ENCODE results near the gene CNTRL.
"Not testable (repeated sequence)": the region's sequence is repeated elsewhere in the genome, so short reads cannot be mapped to it uniquely, and the experiment has no call there.

The CNTRL gene, protein sequence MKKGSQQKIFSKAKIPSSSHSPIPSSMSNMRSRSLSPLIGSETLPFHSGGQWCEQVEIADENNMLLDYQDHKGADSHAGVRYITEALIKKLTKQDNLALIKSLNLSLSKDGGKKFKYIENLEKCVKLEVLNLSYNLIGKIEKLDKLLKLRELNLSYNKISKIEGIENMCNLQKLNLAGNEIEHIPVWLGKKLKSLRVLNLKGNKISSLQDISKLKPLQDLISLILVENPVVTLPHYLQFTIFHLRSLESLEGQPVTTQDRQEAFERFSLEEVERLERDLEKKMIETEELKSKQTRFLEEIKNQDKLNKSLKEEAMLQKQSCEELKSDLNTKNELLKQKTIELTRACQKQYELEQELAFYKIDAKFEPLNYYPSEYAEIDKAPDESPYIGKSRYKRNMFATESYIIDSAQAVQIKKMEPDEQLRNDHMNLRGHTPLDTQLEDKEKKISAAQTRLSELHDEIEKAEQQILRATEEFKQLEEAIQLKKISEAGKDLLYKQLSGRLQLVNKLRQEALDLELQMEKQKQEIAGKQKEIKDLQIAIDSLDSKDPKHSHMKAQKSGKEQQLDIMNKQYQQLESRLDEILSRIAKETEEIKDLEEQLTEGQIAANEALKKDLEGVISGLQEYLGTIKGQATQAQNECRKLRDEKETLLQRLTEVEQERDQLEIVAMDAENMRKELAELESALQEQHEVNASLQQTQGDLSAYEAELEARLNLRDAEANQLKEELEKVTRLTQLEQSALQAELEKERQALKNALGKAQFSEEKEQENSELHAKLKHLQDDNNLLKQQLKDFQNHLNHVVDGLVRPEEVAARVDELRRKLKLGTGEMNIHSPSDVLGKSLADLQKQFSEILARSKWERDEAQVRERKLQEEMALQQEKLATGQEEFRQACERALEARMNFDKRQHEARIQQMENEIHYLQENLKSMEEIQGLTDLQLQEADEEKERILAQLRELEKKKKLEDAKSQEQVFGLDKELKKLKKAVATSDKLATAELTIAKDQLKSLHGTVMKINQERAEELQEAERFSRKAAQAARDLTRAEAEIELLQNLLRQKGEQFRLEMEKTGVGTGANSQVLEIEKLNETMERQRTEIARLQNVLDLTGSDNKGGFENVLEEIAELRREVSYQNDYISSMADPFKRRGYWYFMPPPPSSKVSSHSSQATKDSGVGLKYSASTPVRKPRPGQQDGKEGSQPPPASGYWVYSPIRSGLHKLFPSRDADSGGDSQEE (N-terminal part only)

DNA sequence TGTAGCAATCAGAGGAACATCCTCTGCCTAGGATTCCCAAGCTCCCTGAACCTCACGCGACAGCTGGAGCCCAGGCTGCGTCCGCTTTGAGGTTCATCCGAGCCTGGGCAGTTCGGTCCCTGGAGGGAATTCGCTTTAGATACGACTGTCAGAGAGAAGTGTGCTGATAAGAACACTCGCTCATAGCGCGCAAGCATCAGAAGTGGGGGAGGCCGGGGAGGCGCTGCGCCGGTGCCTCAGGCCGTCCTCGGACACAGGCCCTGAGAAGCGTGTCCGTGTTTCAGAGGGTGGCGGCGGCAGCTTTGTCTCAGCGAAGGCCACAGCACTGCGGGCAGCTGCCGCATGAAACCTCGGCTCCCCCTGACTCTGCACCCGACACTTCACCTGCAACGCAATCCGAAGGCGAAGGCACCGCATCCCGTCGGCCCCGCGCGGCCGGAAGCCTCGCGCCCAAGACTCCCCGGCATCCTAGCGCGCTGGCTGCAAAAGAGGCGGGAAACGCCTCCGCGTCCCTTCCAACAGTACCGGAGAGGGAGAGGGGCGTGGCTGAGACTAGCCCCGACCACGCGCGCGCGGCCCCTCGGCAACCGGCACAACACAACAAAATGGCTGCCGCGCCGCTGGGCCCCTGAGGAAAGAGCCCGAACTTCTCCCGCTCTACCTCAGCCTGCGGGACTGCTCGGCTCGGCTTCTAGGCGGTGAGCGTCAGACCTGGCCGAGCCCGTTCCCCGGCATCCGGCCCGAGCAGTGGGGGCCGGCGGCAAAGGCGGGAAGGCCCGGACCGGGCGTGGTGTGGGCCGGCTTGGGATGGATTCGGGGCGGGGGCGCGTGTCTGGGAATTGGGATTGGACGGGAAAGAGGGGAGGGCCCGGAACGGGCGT is at the start of gene CNTRL:
TSS of gene CNTRL (plus strand) at position 586 of the 881 bp plus-strand sequence. CDS start 13,372 bp downstream, outside the sequence.
- DNase-seq, result peak; percentile 97

- DNase-seq, result no peak
These were observed 48.5 kb upstream of the CNTRL start for GRCh38 chr9:121026260-121026691.

- DNase-seq, result no peak
These were observed 48.0 kb upstream of the CNTRL start for GRCh38 chr9:121026768-121027167.

GRCh38 chr9:121028285-121028684 is 46.5 kb upstream of the CNTRL start:
- DNase-seq, result not testable (repeated sequence)

- DNase-seq, result no peak
These were observed 45.3 kb upstream of the CNTRL start for GRCh38 chr9:121029469-121029868.

GRCh38 chr9:121034529-121034928 is 40.2 kb upstream of the CNTRL start:
- no peak for DNase-seq

GRCh38 chr9:121035717-121036116 is 39.0 kb upstream of the CNTRL start:
- not testable (repeated sequence) for DNase-seq

- DNase-seq, result no peak
These were observed 36.4 kb upstream of the CNTRL start for GRCh38 chr9:121038362-121038761.

DNA sequence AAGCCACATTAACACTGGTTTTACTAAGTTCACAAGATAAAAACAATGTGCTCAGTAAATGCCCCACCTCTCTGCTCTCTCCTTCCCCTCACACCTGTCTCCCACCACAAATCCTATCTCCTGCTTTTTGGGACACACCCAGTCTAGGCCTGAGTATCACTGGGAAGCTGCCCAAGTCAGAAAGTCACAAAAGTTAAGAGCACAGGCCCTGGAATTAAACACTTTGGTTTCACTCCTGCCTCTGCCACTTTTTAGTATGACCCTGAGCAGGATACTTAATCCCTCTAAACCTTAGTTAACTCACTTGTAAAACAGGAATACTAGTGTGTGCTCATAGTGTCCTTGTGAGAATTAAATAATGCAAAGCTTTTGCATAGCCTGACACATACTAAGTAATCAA is 36.0 kb upstream of the CNTRL start:
- DNase-seq, result no peak

GRCh38 chr9:121048175-121048574 is 26.6 kb upstream of the CNTRL start:
- DNase-seq, result no peak

GRCh38 chr9:121048618-121049017 is 26.1 kb upstream of the CNTRL start:
- DNase-seq, result no peak

- DNase-seq, result no peak
These were observed 24.4 kb upstream of the CNTRL start, which contains the start of gene C5 for GRCh38 chr9:121050128-121050988. Gene C5 (minus strand): TSS chr9:121050275. CDS start chr9:121050246, 29 bp downstream.

- DNase-seq, result no peak
These were observed 21.2 kb upstream of the CNTRL start for GRCh38 chr9:121053544-121053943.

DNA sequence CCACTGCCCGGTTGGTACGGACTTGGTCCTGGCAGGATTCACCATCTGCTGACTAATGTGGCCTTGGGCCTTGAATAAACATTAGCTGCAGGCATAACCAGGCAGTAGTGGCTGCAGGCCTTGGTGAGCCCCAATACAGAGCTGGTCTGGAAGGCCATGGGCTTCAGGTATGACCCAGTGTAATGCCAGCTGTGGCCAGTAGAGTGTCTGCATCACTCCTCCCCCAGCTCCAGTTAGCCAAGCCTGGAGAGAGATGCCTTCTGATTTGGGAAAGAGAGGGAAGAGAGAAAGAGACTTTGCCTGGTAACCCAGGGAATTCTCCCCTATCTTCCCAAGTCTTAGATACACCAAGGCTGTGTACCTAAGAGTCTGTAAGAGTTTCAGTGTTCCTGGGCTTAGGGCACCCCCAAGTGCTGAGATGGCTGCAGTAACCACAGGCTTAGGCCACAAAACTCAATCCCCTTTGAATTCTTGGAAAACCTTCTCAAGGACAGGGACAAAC is 19.1 kb upstream of the CNTRL start:
- DNase-seq, result no peak

DNA sequence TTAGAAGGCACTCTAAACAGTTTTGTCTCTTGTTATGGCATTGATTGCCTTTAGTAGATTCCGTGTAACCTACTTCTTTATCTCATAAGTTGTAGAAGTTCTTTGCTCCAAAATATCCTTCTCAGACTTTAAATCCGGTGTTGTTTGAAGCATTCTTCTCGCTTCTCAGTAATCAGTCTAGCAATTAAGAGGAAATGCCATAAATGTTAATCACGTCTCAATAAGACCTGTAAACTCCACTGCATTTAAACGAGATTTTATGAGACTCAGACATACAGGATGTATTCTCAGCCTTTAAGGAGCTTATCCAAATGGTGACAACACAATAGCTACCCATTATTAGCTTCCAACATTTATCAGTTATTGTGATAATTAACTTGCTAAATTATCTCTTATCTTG is 16.9 kb upstream of the CNTRL start:
- DNase-seq, result no peak

- DNase-seq, result no peak
These were observed 15.2 kb upstream of the CNTRL start for GRCh38 chr9:121059513-121059912.

- DNase-seq, result peak; percentile 41
These were observed 14.6 kb upstream of the CNTRL start for GRCh38 chr9:121059998-121060636.

DNA sequence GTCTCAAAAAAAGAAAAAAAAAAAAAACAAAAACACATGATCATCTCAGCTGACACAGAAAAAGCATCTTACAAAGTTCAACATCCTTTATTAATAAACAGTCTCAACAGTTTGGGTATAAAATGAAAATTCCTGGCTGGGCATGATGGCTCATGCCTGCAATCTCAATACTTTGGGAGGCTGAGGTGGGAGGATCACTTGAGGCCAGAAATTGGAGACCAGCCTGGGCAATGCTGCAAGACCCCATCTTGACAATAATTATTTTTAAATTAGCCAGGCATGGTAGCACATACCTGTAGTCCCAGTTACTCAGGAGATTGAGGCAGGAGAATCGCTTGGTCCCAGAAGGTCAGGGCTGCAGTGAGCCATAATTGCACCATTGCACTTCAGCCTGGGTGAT is 7.9 kb upstream of the CNTRL start:
- no peak for DNase-seq

GRCh38 chr9:121067640-121068039 is 7.1 kb upstream of the CNTRL start:
- no peak for DNase-seq

DNA sequence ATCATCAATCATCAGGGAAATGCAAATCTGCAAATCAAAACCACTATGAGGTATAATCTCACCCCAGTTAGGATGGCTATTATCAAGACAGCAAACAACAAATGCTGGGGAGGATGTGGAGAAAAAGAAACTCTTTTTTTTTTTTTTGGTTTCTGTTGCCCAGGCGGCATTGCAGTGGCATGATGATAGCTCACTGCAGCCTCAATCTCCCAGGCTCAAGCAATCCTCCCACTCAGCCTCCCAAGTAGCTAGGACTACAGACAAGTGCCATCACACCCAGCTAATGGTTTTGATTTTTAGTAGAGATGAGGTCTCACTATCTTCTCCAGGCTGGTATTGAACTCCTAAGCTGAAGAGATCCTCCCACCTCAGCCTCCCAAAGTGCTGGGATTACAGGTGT is 5.4 kb upstream of the CNTRL start:
- DNase-seq, result no peak

All from right hindlimb (tissue), 1 donor.